Thymus (tissue), 11 donors: Measurements from ENCODE around the gene EIF3F. TPM values are rescaled to one million over a fixed set of nuclear protein-coding genes. Genes with fewer than 3 reads are reported as not detected.

Source experiments
- DNase-seq, 9 donors: peaks; one replicate each; pipeline ENCODE4 v3.0.0-alpha.2; 2013; ENCODE audit warnings: low spot score in 9 of 9, low read depth in 6 of 9, missing footprints in 1 of 9
- H3K27ac ChIP-seq, 2 donors: one replicate each; pipeline ENCODE4 v1.5.1; 2013; ENCODE audit warnings: control low read depth in 1 of 2, low read depth in 1 of 2, low read length in 1 of 2, mild to moderate bottlenecking in 1 of 2, moderate library complexity in 1 of 2
- H3K27me3 ChIP-seq, 2 donors: one replicate each; pipeline ENCODE4 v1.5.1; 2013; ENCODE audit warnings: low read length in 1 of 2; ENCODE audit not compliant: control insufficient read depth in 2 of 2, insufficient read depth in 1 of 2
- H3K36me3 ChIP-seq, 2 donors: one replicate each; pipeline ENCODE4 v1.5.1; 2013; ENCODE audit warnings: low read length in 1 of 2, mild to moderate bottlenecking in 1 of 2, moderate library complexity in 1 of 2; ENCODE audit not compliant: control insufficient read depth in 2 of 2, insufficient read depth in 2 of 2
- H3K4me1 ChIP-seq, 2 donors: one replicate each; pipeline ENCODE4 v1.5.1; 2013; ENCODE audit warnings: low read length in 2 of 2; ENCODE audit not compliant: control insufficient read depth in 2 of 2, insufficient read depth in 2 of 2
- H3K4me3 ChIP-seq, 2 donors: one replicate each; pipeline ENCODE4 v1.5.1; 2013; ENCODE audit warnings: low read length in 2 of 2, control low read depth in 1 of 2, mild to moderate bottlenecking in 1 of 2
- H3K9me3 ChIP-seq, 2 donors: one replicate each; pipeline ENCODE4 v1.5.1; 2013; ENCODE audit warnings: low read length in 1 of 2, mild to moderate bottlenecking in 1 of 2; ENCODE audit not compliant: control insufficient read depth in 2 of 2, insufficient read depth in 1 of 2
- WGBS: extraction: QIAGEN DNeasy Blood & Tissue Kit; methylation state at CpG from one replicate; pipeline ENCODE4 v1.1.7; 2013; 5-methylcytosine and 5-hydroxymethylcytosine counted together
- polyA plus RNA-seq: library from polyadenylated mRNA; stranded (reverse); fragments of 200-250 nt; gene quantifications from one replicate; pipeline ENCODE4 v1.2.3, GENCODE V29; 2013
- total RNA-seq: library from RNA; stranded (reverse); fragments of 120-200 nt; gene quantifications from one replicate; pipeline ENCODE4 v1.2.4, GENCODE V29; 2013
- donor health status: healthy.

EIF3F gene
- total and polyA plus RNA-seq, 2 donors = 266 to 281 TPM

DNA sequence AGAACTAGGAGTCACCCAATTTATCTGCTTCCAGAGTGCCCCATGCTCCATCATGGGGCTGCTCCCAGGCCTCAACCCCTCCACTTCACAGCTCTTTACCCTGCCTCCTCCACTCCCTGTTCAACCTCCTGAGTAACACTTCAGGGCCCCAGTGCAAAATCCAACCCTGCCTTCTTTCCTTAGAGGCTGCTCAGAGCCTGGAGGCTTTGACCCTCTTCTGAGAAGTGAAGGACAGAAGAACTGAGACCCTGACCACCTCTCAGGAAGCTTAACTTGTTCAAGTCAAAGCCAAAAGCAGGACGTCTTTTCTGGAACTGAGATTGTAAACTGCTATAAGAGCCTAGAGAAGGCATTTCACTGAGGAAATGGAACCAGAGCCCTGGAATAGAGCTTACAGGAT, 15.5 kb downstream of the EIF3F start:
- Histone ChIP-seq H3K36me3 (peaks cover 4 to 11% of the 10 kb centered on the region in 2 donors), H3K4me1 (no peaks in the 10 kb centered on the region), H3K9me3 (no peaks in the 10 kb centered on the region), H3K27me3 (no peaks in the 10 kb centered on the region), H3K27ac (no peak overlapping the region), H3K4me3 (no peak overlapping the region)
- no peak for DNase-seq
- 83% methylated on average over 1 of the region's 1 CpG for WGBS

DNA sequence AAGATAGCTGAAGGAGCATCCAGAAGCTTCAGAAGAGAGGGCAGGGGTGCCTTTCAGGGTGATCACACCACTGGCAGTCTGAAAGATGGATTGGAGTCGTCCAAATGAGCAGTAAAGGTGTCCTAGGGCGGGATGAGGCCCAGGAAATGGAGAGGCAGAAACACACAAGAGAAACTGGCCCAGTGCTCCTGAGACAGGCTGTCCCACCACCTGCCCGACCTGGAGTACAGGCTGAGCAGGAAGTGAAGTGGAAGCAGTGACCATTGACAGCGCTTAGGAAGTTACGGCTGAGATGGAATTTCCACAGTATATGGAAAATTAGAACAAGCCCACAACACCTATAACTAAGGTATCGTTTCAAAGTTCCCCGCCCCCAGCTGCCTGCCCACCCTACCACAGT, 16.1 kb downstream of the EIF3F start:
- no peak overlapping the region for H3K27ac ChIP-seq

DNA sequence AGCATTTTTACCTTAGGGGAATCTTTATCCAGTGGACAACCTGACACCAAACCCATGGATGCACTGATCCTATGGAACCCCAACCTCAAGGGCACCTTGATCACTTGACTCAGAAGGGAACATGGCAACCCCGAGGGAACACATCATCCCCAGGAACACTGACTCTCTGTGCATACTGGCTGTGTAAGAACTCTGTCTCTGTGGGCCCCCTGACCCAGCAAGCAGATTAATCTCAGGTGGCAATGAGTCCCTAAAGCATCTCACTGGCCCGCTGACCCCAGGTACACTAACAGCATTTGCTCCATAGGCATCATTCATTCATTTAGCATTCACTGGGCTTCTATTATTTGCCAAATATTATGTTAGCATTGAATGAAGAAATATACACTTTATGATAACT, 16.9 kb downstream of the EIF3F start:
- Histone ChIP-seq H3K27ac (no peak overlapping the region), H3K4me3 (no peak overlapping the region), H3K27me3 (no peaks in the 10 kb centered on the region), H3K36me3 (no peaks in the 10 kb centered on the region), H3K4me1 (no peaks in the 10 kb centered on the region), H3K9me3 (no peaks in the 10 kb centered on the region)
- WGBS = 94% methylated on average over 2 of the region's 2 CpGs
- no peak for DNase-seq

More for the DNA sequence above, 16.1 kb downstream of the EIF3F start:
- H3K36me3 ChIP-seq = peaks cover 2 to 7% of the 10 kb centered on the region in 2 donors
- H3K4me3 ChIP-seq = no peak overlapping the region
- DNase-seq = no peak
- 83% methylated on average over 7 of the region's 7 CpGs for WGBS
- H3K27me3 ChIP-seq = no peaks in the 10 kb centered on the region
- H3K9me3 ChIP-seq = no peaks in the 10 kb centered on the region
- no peaks in the 10 kb centered on the region for H3K4me1 ChIP-seq

DNA sequence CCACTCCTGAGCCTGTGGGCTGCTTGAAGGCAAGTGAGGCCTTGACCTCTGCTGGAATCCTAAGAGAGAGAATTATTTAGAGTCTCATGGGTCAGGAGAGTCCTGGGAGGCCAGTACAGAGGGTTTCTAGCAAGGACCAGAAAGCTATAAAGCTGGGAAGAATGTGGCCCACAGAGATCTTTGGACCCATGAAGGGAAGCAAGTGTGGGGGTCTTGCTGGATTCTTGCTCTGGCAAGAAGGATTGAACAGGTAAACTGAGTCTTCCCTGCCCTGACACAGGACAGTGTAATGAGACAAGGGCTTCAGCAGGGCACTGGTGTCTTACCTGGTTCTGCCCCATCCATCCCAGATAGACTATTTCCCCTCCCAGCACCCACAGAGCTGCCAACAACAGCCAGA, 18.4 kb downstream of the EIF3F start:
- H3K27ac ChIP-seq = no peak overlapping the region
- no peak overlapping the region for H3K4me3 ChIP-seq
- no peak for DNase-seq
- no peaks in the 10 kb centered on the region for H3K9me3 ChIP-seq
- no peaks in the 10 kb centered on the region for H3K4me1 ChIP-seq
- H3K36me3 ChIP-seq = no peaks in the 10 kb centered on the region
- H3K27me3 ChIP-seq = no peaks in the 10 kb centered on the region

DNA sequence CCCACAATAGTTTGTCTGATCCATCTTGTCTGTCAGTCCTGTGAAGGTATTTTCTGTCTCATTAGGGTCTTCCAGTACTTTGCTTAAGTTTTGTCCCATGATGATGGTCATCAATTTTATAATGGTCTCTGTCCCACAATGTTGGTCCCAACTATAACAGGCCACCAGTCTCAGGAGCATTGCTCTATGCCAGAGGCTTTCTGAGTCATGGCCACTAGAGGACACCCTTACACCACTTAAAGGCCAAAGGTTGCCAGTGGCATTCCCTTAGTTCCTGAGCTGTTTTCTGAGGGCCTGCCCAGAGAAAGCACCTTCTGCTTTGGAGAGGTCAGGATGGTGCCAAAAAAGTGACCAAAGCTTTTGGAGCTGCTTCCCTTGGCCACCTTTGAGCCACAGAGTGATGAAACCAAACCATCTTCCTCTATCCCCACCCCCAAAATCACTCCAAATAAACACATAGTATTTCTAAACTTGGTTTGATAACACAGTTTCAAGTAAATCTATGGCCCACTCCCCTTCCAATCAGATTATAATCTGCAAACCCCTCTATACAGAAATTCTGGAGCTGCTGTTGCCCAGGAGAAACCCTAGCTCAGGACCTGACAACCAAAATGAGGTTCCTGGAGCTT, 19.3 kb downstream of the EIF3F start:
- no peaks in the 10 kb centered on the region for H3K27me3 ChIP-seq
- no peaks in the 10 kb centered on the region for H3K4me1 ChIP-seq
- DNase-seq = peak in 5 of 9 donors; percentile 11 to 48 (median 17)
- no peak overlapping the region for H3K27ac ChIP-seq
- H3K9me3 ChIP-seq = no peaks in the 10 kb centered on the region
- no peak overlapping the region for H3K4me3 ChIP-seq
- H3K36me3 ChIP-seq = no peaks in the 10 kb centered on the region

DNA sequence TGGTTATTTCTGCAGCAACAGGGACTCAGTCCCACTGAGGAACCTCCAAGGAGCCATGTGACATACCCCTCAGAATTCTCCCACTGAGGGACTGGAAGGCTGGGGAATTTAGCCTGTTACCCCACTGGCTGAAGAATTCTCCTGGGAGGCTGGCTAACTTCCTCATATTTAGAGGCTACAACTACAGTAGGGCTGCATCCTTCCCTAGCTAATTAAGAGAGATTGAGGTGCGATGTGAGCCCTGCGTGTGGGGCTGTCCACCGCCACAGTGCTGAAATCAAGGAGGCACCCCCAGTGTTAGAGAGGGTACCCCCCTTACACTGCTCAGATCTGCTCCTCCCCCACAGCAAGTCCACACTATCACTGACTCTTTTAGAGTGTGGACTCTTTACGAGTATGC, 21.1 kb downstream of the EIF3F start:
- no peak overlapping the region for H3K4me3 ChIP-seq
- no peak for DNase-seq
- no peaks in the 10 kb centered on the region for H3K4me1 ChIP-seq
- no peaks in the 10 kb centered on the region for H3K9me3 ChIP-seq
- H3K36me3 ChIP-seq = no peaks in the 10 kb centered on the region
- peaks cover 0 to 3% of the 10 kb centered on the region in 2 donors for H3K27me3 ChIP-seq
- H3K27ac ChIP-seq = no peak overlapping the region
- WGBS = 50% methylated on average over 4 of the region's 4 CpGs

DNA sequence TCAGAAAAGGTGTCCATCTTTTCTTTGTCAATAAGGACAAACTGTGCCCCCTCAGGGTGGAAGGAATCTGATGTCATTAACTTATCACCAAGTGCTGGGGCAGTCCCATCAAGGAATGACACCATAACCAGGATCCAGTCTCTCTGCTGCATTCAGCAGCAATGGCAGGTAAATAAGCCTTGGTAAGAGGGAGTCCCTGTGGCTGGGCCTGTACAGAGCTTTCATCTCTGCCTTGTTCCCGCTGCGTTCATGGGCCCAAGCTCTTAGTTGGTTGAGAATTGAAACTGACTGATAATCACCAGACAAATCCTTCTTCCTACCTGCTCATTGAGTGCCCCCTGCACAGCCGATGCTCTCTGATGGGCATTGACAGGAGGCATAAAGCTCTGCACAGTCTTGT, 22.7 kb downstream of the EIF3F start:
- Histone ChIP-seq H3K9me3 (no peaks in the 10 kb centered on the region), H3K4me3 (no peak overlapping the region), H3K36me3 (no peaks in the 10 kb centered on the region), H3K27ac (no peak overlapping the region), H3K4me1 (no peaks in the 10 kb centered on the region), H3K27me3 (peaks cover 0 to 6% of the 10 kb centered on the region in 2 donors)
- WGBS = 94% methylated on average over 3 of the region's 3 CpGs
- DNase-seq = no peak

DNA sequence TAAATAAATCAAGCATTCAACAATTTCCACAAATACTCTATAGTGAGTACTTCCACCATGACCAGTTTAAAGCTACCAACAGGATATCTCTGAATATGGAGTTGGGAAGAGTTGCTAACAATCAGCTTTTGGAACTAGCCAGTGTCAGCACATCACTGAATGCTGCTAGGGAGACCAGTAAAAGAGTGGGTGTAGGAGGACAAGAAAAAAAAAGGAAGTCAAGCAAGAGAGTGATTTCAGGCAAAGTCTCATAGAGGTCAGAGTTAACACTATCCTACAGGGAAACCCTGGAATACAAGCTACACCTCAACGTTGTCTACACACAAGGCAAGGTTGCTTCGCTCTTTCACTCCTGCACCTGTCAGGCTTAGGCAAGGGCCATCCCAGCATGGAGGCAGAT, 24.2 kb downstream of the EIF3F start:
- no peak overlapping the region for H3K27ac ChIP-seq
- no peaks in the 10 kb centered on the region for H3K4me1 ChIP-seq
- no peak overlapping the region for H3K4me3 ChIP-seq
- 85% methylated on average over 2 of the region's 2 CpGs for WGBS
- peaks cover 0 to 14% of the 10 kb centered on the region in 2 donors for H3K27me3 ChIP-seq
- no peaks in the 10 kb centered on the region for H3K9me3 ChIP-seq
- no peak for DNase-seq
- no peaks in the 10 kb centered on the region for H3K36me3 ChIP-seq

DNA sequence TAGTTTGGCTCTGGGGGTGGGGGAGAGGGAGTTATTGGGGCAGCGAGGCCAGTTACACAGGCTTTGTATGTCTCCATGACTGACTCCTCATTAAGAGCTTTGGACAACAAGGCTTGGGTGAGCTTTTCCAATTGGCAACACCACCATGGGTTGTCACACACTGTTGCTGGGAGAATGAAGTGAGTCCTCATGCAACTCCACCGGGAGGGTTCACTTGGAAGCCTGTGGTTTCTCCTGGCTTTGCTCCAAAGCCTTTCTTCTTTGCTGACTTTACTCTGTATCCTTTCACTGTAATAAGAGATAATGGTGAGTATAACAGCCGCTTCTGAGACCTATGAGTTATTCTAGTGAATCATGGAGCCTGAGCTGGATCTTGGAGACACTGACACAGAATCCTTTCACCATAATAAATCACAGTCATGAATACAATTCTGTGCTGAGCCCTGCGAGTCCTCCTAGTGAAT, 24.9 kb downstream of the EIF3F start:
- 80% methylated on average over 4 of the region's 4 CpGs for WGBS
- no peaks in the 10 kb centered on the region for H3K4me1 ChIP-seq
- no peak for DNase-seq
- H3K27ac ChIP-seq = no peak overlapping the region
- H3K36me3 ChIP-seq = no peaks in the 10 kb centered on the region
- H3K27me3 ChIP-seq = peaks cover 3 to 21% of the 10 kb centered on the region in 2 donors
- no peaks in the 10 kb centered on the region for H3K9me3 ChIP-seq
- H3K4me3 ChIP-seq = no peak overlapping the region
